Esophagus muscularis mucosa (tissue), 4 donors: ENCODE measurements around the gene FEZF2. TPM values are rescaled to one million over a fixed set of nuclear protein-coding genes. Genes with fewer than 3 reads are reported as not detected.

Experiments
- DNase-seq: peaks from one replicate; pipeline ENCODE4 v3.0.0-alpha.2; 2017; ENCODE audit errors: extremely low spot score
- H3K27ac ChIP-seq, 4 donors: fragments of 200-600 bp; sonication (generic); replicated peaks in 1 of 4; 1 replicate in 3 of 4; 2 replicates in 1 of 4; pipeline ENCODE4 v1.5.1; 2016 to 2019; ENCODE audit warnings: mild to moderate bottlenecking in 1 of 4
- H3K27me3 ChIP-seq, 4 donors: fragments of 200-600 bp; sonication (generic); one replicate each; pipeline versions ENCODE4 v1.5.1 to v1.6.0; 2016 to 2019
- H3K36me3 ChIP-seq, 4 donors: fragments of 200-600 bp; sonication (generic); one replicate each; pipeline ENCODE4 v1.5.1; 2016 to 2019
- H3K4me1 ChIP-seq, 4 donors: fragments of 200-600 bp; sonication (generic); one replicate each; pipeline ENCODE4 v1.5.1; 2016 to 2019
- H3K4me3 ChIP-seq, 4 donors: fragments of 200-600 bp; sonication (generic); 1 replicate in 2 of 4; 2 replicates in 2 of 4; pipeline ENCODE4 v1.5.1; 2016 to 2019; ENCODE audit warnings: mild to moderate bottlenecking in 4 of 4, moderate library complexity in 1 of 4
- H3K9me3 ChIP-seq, 4 donors: fragments of 200-600 bp; sonication (generic); 1 replicate in 3 of 4; 2 replicates in 1 of 4; pipeline ENCODE4 v1.5.1; 2016 to 2019
- CTCF ChIP-seq, 3 experiments: fragments of 200-600 bp in 2 of 3; fragments of 450-650 bp in 1 of 3; sonication (generic) in 2 of 3; IDR thresholded peaks; one replicate each; pipeline ENCODE4 v1.5.1; 2017 to 2019; ENCODE audit warnings: antibody characterized with exemption in 3 of 3, mild to moderate bottlenecking in 2 of 3, moderate library complexity in 1 of 3
- EP300 ChIP-seq: sonication (generic); formaldehyde crosslinking; IDR thresholded peaks from one replicate; pipeline ENCODE4 v1.6.1; 2017; ENCODE audit warnings: antibody characterized with exemption
- POLR2A ChIP-seq: fragments of 450-650 bp; IDR thresholded peaks from one replicate; pipeline ENCODE4 v1.6.1; 2017; ENCODE audit warnings: antibody characterized with exemption, moderate library complexity, mild to moderate bottlenecking, low read depth
- POLR2AphosphoS5 ChIP-seq, 2 donors: sonication (generic); formaldehyde crosslinking; IDR thresholded peaks; one replicate each; pipeline ENCODE4 v1.6.1; 2017; ENCODE audit warnings: antibody characterized with exemption in 2 of 2
- WGBS: methylation state at CpG from one replicate; pipeline ENCODE4 v1.1.5; 2018; 5-methylcytosine and 5-hydroxymethylcytosine counted together
- intact Hi-C: fragments of 100-400 bp; cut with DNase I; formaldehyde crosslinking; loops from one replicate; pipeline ENCODE4 v1.15.1; 2023
- total RNA-seq, 4 donors: library from RNA; depleted of rRNA; stranded (reverse); fragments of >200 nt; gene quantifications; one replicate each; pipeline versions ENCODE4 v1.1.0 to v1.2.1, GENCODE V29; 2016

The FEZF2 gene
- total RNA-seq, 4 donors from 2014 or later, result not detected

DNA sequence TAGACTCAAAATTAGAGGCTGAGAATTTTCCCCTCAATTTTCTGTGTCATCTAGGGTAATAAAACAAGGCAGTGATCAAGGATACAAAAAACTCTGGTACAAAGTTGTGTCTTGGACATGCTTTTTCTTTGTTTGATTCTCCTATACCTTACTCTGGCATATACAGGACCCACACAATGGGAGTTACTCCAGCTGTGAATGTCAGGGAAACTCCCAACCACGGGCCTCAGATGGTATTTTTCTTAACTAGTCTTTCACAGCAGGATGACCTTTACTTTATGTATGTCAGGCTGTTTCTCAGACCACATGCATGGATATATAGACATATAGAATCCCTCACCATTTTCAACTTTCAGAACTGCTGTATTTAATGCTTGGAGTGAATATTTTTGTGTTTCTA, 41.3 kb downstream of the FEZF2 start:
- H3K9me3 ChIP-seq, result no peaks in the 10 kb centered on the region
- intact Hi-C loops, result no loop called here
- no peaks in the 10 kb centered on the region for H3K36me3 ChIP-seq
- 70% methylated on average over 1 of the region's 1 CpG for WGBS
- H3K4me3 ChIP-seq, result no peak overlapping the region
- H3K27ac ChIP-seq, result no peak overlapping the region
- no peak for TF ChIP-seq CTCF (IDR thresholded peaks at IDR 0.05)
- no peak for TF ChIP-seq EP300
- no peak for TF ChIP-seq POLR2A
- no peak for TF ChIP-seq POLR2AphosphoS5 (IDR thresholded peaks at IDR 0.05)
- no peaks in the 10 kb centered on the region for H3K27me3 ChIP-seq
- no peak for DNase-seq
- H3K4me1 ChIP-seq, result no peaks in the 10 kb centered on the region

- Histone ChIP-seq H3K36me3 (peaks cover 0 to 6% (median 0%) of the 10 kb centered on the region in 4 donors), H3K27me3 (no peaks in the 10 kb centered on the region), H3K27ac (no peak overlapping the region), H3K9me3 (no peaks in the 10 kb centered on the region), H3K4me3 (no peak overlapping the region), H3K4me1 (no peaks in the 10 kb centered on the region)
- DNase-seq, result no peak
- TF ChIP-seq EP300 (no peak), POLR2AphosphoS5 (IDR thresholded peaks at IDR 0.05) (no peak), POLR2A (no peak), CTCF (IDR thresholded peaks at IDR 0.05) (no peak)
- WGBS, result 86% methylated on average over 5 of the region's 5 CpGs
- intact Hi-C loops, result no loop called here
Measured at GRCh38 chr3:62329971-62330370, 43.4 kb downstream of the FEZF2 start.

DNA sequence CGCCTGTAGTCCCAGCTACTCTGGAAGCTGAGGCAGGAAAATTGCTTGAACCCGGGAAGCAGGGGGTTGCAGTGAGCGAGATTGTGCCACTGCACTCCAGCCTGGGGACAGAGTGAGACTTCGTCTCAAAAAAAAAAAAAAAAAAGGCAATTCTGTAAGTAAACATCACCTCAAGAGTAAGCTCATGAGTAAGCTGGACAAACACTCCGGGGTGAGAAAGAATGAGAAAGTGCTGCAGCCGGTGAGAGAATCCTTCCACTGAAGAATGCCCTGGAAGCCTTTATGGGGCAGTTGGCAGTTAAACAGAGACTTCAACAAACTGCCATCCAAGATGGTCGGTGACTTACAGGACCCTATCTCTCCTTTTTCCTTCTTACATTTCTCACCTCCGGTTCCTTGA, 47.5 kb downstream of the FEZF2 start:
- Histone ChIP-seq H3K27me3 (no peaks in the 10 kb centered on the region), H3K4me1 (no peaks in the 10 kb centered on the region), H3K27ac (no peak overlapping the region), H3K9me3 (no peaks in the 10 kb centered on the region), H3K36me3 (peaks cover 0 to 35% (median 4%) of the 10 kb centered on the region in 4 donors), H3K4me3 (no peak overlapping the region)
- no peak for DNase-seq
- intact Hi-C loops, result no loop called here
- WGBS, result 95% methylated on average over 8 of the region's 8 CpGs
- TF ChIP-seq POLR2AphosphoS5 (IDR thresholded peaks at IDR 0.05) (no peak), POLR2A (no peak), CTCF (IDR thresholded peaks at IDR 0.05) (no peak), EP300 (no peak)

GRCh38 chr3:62323241-62323640, 50.1 kb downstream of the FEZF2 start:
- H3K27ac ChIP-seq, result no peak overlapping the region
- TF ChIP-seq CTCF (IDR thresholded peaks at IDR 0.05) (no peak), EP300 (no peak), POLR2A (no peak), POLR2AphosphoS5 (IDR thresholded peaks at IDR 0.05) (no peak)
- H3K27me3 ChIP-seq, result no peaks in the 10 kb centered on the region
- no peaks in the 10 kb centered on the region for H3K9me3 ChIP-seq
- H3K36me3 ChIP-seq, result peaks cover 0 to 35% (median 4%) of the 10 kb centered on the region in 4 donors
- intact Hi-C loops, result no loop called here
- peaks cover 7 to 15% (median 9%) of the 10 kb centered on the region in 4 donors for H3K4me1 ChIP-seq
- no peak for DNase-seq
- H3K4me3 ChIP-seq, result no peak overlapping the region
- WGBS, result 88% methylated on average over 1 of the region's 1 CpG
